Colon (tissue), 2 donors: ENCODE data around the gene COL4A6.

Experiments
- FAIRE-seq: peaks from 2 replicates; lab custom pipeline; 2012; peaks lifted over from hg19 to GRCh38; lab: Jason Lieb, UNC
- donor health status: control.
- donor health status: control.

The COL4A6 gene

DNA sequence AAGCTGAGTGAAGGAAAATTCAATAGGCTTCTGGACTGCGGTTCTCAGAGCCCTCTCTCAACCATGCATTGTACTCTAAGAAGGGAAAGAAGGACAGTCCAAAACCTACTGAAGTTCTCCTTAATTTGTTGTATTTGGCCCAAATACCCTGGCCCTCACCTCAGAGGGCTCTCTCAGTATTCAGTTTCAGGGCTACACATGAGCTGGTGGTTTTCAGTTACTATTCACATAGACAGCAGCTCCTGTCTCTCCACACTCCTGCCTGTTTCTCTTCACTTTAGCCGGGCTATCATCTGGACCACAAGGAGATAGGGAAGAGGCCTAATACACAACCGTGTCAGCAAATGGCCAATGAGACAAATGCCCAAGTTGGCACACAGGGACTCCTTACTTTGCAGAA lies 280.6 kb downstream of the COL4A6 start:
- no peak for FAIRE-seq

DNA sequence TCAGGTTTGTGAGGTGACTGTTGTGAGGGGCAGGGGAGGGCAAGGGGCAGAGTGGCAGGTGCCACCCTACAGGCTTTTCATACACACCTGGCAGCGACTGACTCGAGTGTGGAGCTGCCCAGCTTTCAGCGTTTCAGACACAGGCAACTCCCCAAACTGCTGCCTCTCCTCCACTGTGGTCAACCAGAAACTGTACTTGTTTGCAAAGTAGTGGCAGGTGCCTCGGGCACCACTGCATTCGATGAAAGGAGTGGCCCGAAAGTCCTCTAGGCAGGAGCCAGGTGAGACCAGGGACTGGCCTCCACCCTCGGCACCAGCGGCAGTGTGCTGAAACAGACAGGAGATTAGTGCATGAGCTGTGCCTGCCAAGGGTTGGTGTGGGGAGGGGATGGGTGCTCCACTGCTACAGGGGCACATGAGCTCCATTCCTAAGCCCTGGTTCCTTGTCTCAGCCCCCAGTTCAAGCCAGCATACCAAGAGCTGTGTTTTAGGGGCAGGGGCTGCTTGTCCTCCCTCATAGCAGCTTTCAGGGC lies 281.2 kb downstream of the COL4A6 start:
- no peak for FAIRE-seq

DNA sequence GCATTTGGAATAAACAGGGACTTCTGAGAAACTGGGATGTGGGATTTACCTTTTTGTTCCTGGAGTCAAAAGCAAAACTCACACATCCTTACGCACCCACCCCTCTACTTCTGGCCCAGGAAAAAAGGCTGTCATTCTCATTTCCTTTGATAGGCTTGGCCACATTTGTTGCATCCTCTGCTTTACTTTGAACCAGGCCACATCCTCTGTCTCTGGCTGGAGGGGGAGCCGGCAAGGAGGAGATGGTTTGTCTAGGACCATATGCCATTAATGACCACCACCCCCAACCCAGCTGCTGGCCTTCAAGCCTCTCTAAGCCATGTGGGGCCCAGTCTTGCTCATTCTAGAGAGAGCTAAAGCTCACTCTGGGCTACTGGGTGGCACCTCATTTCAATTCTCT lies 282.1 kb downstream of the COL4A6 start:
- FAIRE-seq, result no peak

DNA sequence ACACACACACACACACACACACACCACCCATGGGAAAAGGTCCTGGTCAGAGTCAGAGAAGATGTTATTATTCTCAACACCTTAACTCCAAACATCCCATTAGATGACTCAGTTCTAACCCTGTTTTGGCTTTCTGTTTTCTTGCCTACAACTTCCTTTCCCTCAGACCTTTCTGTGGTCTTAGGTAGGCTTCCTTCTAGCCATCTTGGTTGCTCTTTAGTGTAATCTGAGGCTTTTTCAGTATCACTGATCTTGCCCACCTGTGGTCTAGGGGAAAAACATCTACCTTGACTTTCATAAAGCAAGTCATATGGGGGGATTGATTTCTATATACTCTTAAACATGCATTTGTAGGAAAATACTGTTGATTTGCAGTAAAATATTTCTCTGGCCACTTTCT lies 289.7 kb downstream of the COL4A6 start:
- no peak for FAIRE-seq

DNA sequence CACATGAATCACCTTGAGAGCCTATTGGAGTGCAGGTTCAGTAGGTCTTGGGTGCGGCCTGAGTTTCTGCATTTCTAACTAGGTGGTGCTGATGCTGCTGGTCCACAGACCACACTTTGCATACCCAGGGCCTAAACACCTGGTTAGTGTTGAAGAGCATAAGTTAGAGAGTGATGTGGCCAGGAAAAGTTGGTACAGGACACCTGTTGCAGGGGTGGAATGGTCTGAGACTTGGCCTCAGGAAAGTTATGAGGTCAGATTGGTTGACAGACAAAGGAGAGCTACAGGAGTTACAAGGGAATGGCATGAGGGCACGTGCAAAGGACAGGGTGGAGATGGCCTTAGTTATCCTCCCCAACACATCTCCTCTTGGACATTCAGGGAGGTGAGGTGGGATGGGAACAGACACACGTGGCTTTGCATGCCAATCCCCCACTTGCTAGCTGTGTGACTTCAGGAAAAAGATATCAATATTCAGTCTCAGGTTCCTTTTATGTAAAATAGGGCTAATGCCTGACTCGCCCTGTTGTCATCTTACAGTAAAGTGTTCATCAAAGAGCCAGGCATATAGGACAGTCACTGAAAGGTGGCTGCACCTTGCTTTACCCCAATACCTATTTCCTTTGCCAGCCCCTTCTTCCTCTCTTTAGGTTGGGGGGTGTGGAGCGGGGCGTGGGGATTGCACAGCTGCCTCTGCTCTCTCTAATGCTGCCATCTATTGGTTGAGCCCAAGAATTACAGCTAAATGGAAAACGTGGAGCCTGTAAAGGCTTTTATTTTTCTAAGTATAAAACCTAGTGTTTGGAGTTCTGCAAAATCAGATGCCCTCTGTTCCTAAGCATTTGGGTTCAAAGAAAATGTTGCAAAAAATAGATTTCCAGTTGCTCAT lies 299.2 kb downstream of the COL4A6 start:
- FAIRE-seq, result no peak

DNA sequence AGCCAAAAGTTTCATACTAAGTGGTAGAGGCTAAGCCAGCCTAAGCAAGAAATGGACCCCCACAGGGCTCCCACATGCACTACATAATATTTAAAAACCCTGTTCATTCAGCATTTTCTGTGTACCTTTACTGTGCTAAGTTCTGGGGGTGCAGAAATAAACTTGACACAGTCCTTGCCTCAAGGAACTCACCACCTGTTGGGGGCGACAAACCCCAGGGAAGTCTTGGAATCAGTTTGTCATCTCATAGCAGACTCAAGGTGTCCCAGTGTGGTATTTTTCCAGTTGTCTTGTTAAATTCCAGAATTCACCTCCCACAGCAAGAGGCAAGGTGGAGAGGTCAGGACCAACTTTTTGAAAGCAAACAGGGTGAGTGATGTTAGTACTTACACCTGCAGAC lies 303.5 kb downstream of the COL4A6 start:
- FAIRE-seq, result no peak

DNA sequence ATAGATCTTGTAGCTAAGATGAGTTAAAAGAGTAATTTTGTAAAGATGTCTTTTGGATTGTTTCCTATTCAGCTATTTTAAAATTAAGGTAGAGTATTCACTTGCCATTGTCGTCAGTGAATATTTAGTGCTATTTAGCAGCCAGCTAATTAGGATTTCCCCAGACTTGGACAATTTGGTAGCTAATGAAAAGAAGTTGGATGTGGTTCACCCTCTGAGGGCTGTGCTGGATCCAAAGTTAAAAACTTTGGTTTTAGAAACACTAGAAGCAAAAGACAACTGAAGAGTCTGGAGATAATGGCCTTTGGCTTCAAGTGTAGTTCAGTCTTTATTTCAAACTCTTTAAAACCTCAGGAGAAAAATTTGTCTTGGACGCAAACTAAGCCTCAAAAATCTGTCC lies 305.3 kb downstream of the COL4A6 start:
- no peak for FAIRE-seq

DNA sequence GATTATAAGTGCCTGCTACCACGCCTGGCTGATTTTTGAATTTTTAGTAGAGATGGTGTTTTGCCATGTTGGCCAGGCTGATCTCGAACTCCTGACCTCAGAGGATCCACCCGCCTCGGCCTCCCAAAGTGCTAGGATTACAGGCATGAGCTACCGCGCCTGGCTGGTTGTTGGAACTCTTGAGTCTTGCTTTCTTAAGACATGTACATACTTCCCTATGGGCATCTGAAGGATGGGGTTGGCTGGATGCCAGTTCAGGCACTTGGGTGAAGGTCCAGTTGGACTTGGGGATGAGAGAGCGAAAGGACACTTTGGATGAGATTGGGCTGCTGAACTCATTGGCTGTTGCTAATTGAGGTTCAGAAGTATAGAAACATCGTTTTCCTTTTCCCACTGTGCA lies 306.2 kb downstream of the COL4A6 start:
- no peak for FAIRE-seq

DNA sequence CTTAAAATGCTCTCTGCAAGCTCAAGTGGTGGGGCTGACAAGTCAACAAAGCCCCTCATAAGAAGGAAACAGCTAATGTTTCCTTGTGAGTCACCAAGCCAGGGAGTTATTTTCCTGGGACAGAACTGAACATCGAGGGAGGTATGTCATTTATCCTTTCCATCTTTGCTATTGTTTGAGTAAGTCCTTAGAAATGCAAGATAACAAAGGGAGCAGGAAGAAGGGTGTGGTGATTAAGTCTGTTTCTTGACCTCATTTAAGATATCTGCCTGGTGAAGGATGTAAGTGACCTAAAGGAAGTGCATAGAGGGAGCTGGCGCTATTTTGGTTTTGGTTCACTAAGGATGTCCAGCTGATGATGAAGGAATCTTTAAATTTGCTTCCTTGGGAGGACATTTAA lies 306.8 kb downstream of the COL4A6 start:
- no peak for FAIRE-seq

DNA sequence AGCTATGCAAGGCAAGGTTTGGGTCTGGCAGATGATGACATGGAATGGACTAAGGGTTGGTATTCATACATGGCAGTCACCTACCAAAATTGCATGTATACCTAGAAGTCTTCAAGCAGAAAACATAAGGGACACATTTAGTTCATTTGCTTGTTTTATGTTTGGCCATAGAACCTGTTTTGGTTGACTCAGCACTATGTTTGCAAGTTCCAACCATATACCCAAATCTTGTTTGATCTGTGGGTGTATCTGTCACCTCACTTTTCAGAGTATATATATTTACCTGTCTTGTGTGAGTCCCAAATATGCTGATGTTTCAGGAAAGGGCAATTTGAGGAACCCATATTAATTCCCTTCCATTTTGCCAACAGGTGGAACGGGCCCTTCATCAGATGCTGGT lies 307.3 kb downstream of the COL4A6 start:
- no peak for FAIRE-seq

DNA sequence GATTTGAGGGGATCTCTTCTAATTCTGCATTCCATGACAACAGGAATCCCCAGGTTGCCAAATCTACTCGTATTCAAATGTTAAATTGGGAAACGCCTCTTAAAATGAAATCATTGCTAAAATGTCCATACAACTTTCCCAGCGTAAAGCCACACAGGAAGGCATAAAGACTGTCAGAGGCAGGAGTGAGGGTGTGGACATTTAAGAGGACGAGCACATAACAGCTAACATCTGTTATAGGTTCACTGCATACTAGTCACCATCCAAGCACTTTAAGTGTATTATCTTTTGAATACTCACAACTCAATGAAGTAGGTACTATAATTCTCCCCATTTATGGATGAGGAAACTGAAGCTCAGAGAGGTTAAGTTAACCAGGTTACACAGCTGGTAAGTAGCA lies 311.1 kb downstream of the COL4A6 start:
- FAIRE-seq, result no peak

DNA sequence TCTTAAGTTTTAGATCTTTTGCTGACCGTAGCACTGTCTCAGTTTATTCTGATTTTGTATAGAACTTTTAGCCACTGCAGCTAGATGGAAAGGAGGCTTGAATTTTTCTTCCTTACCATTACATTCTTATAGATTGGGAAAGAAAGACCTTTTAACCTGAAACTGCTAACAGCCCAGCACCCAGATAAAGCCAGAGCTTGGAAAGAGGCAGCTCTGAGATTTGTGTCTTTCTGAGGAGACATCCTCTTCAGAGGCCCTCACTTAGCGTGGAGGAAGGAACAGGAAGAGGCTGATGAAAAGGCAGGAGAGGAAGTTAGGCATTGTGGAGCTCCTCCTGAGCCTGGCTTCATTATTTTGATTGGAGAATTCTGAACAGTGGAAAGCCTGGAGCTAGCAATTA lies 311.6 kb downstream of the COL4A6 start:
- FAIRE-seq, result no peak

DNA sequence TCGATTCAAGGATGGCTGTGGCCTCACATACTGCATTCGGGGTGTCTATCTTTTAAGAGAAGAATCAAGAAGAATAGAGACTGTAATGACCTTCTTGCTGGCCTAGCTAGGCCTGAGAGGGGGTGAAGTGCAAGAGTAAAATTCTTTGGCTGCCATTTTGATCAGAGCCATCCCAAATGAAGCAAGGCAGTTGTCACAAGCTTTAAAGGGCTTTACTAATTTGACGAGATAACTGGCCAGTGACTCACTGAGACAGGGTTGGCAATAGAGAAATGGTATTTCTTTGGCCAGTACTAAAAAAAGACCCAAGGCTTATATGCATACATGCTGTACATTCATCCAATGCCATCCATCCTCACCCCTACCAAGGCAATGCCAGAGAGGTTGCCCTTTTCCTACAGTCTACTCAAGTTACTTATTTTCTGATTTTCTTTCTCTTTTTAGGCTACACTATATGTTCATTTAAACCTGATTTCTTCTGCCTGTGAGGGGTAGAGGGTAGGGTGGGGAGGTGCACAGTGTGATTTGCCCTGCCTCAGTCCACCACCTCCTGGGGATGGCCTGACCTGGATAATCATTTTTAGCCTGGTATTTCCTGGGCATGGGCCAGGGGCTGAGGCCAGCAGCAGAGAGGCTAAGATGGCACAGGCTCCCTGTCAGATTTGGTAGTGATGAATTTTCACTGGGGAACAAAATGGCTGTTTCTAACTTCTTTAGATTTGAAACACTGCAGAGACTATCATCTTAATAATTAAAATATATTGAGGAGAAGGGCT lies 314.4 kb downstream of the COL4A6 start:
- FAIRE-seq, result no peak

DNA sequence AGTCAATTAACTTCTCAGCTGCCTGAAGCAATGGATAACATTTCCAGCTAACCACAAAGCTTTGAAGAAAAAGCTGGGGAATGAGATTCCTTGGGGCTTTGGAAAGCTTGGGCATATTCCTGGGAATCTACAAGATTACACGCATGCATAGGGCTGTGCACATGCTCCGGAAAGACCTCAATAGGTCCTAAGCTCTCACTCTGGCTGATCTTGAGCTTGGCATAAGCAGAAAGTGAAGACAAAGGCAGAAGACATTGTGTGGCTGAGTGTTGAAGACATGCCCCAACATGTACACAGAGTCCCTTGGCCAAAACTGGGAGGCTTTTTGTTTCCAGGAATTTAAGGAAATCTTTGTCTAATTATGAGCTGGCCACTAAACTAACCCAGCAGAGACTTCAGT lies 315.5 kb downstream of the COL4A6 start:
- no peak for FAIRE-seq

DNA sequence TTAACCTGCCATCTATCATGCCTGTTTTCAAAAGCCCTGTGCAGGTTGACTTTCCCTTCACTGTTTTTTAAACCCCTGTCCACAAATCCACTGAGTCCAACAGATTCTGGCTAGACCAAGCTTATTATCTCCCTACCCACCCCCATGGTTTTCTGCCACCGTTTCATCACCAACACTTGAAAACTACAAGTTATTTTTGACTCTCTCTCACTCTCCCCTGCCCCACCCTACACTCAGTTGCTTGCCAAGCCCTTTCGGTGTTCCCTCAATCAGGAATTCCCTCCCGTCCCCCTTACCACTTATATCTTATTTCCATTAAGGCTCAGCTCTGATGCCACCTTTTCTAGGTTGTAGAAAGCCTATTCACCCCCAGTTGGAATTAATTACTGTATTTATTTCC lies 316.9 kb downstream of the COL4A6 start:
- no peak for FAIRE-seq

DNA sequence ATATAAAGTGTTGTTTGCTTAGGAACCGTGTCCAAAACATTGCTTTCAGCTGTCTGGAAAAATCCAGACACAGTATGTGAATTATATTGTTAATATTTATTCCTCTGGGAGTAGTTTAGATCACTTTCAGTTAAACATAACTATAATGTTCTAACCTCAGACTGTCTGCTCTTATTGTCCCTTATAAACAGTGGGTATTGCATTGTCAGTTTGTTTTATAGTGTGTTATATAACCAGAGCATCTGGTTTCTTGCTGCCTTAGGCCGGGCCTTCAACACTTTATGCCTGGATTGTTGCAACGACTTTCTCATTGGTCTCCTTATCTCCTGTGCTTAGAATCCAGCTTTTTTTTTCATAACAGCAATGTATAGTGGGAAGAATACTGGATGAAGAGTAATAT lies 320.2 kb downstream of the COL4A6 start:
- FAIRE-seq, result peak; percentile 51

DNA sequence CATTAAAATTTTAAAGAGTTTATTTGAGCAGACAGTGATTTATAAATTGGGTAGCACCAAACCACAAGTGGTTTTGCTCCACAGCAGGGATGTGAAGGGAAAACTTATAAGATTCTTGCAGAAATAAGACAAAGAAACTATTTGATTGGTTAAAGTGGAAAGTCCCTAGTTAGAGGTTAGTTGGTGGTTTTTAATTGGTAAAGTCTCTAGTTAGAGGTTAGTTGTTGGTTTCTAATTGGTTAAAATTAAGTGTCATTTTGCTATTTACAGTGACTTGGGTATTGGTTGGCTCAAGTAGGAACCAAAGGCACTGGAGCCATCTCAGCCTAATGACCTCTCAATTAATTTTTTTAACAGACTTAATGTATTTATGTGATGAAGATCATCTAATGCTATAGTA lies 323.7 kb downstream of the COL4A6 start:
- FAIRE-seq, result no peak
